Heart left ventricle (tissue), 16 donors: ENCODE measurements around the gene B9D2. TPM values are rescaled to one million over a fixed set of nuclear protein-coding genes. Genes with fewer than 3 reads are reported as not detected.

Source experiments
- ATAC-seq, 4 donors: fragments of 200-7000 bp; cut with Tn5 transposase; one replicate each; pipeline ENCODE4 v1.9.1; 2020 to 2022; ENCODE audit warnings: moderate library complexity in 4 of 4, mild to moderate bottlenecking in 3 of 4, moderate number of reproducible peaks in 1 of 4
- DNase-seq, 5 donors: peaks; one replicate each; pipeline ENCODE4 v3.0.0-alpha.2; 2020
- H3K27ac ChIP-seq, 12 donors: fragments of 200-600 bp; sonication (generic) in 4 of 12; one replicate each; pipeline versions ENCODE4 v1.5.0 to v1.8.0; 2016 to 2022; ENCODE audit warnings: mild to moderate bottlenecking in 2 of 12
- H3K27me3 ChIP-seq, 9 donors: fragments of 200-600 bp; sonication (generic) in 2 of 9; one replicate each; pipeline versions ENCODE4 v1.5.1 to v1.8.0; 2016 to 2022; ENCODE audit warnings: mild to moderate bottlenecking in 3 of 9
- H3K36me3 ChIP-seq, 9 donors: fragments of 200-600 bp; sonication (generic) in 2 of 9; one replicate each; pipeline versions ENCODE4 v1.5.0 to v1.8.0; 2018 to 2022; ENCODE audit warnings: mild to moderate bottlenecking in 2 of 9
- H3K4me1 ChIP-seq, 12 donors: fragments of 200-600 bp; sonication (generic) in 4 of 12; one replicate each; pipeline versions ENCODE4 v1.5.0 to v1.8.0; 2016 to 2022; ENCODE audit warnings: mild to moderate bottlenecking in 3 of 12
- H3K4me3 ChIP-seq, 12 donors: fragments of 200-600 bp; sonication (generic) in 4 of 12; one replicate each; pipeline versions ENCODE4 v1.5.0 to v1.8.0; 2017 to 2022; ENCODE audit warnings: mild to moderate bottlenecking in 9 of 12, moderate library complexity in 4 of 12
- H3K9me3 ChIP-seq, 12 donors: fragments of 200-600 bp; sonication (generic) in 4 of 12; one replicate each; pipeline versions ENCODE4 v1.5.0 to v1.8.0; 2016 to 2022; ENCODE audit warnings: mild to moderate bottlenecking in 1 of 12
- CTCF ChIP-seq, 12 donors: fragments of 200-600 bp; sonication (generic) in 4 of 12; IDR thresholded peaks; one replicate each; pipeline versions ENCODE4 v1.5.0 to v1.8.0; 2018 to 2022; ENCODE audit warnings: antibody characterized with exemption in 12 of 12, mild to moderate bottlenecking in 5 of 12
- POLR2A ChIP-seq, 2 donors: fragments of 450-650 bp; IDR thresholded peaks; one replicate each; pipeline ENCODE4 v1.6.1; 2017; ENCODE audit warnings: antibody characterized with exemption in 2 of 2, mild to moderate bottlenecking in 2 of 2, moderate library complexity in 2 of 2
- WGBS, 4 donors: extraction: QIAGEN DNeasy Blood & Tissue Kit in 2 of 4; methylation state at CpG; one replicate each; pipeline versions ENCODE4 v1.1.5 to v1.1.7; 2013 to 2018; 5-methylcytosine and 5-hydroxymethylcytosine counted together
- intact Hi-C, 10 donors: fragments of 100-400 bp; cut with DNase I; formaldehyde crosslinking; loops; one replicate each; pipeline versions ENCODE4 v1.11.1 to v1.14.2; 2022
- polyA plus RNA-seq, 2 donors: library from polyadenylated mRNA; stranded (reverse); fragments of 200-250 nt; gene quantifications; one replicate each; pipeline ENCODE4 v1.2.3, GENCODE V29; 2013
- total RNA-seq, 9 donors: library from RNA; depleted of rRNA in 2 of 9; stranded (reverse); fragments of >200 nt in 2 of 9; fragmentation: NEBNext Ultra II Directional in 3 of 9; extraction: Animal tissue kit (Norgen Biotek cat#: 25700) in 3 of 9; gene quantifications; one replicate each; pipeline versions ENCODE4 v1.1.0 to v1.2.4, GENCODE V29; 2016 to 2023
- donor health status: ischemic (EF 13 %, LVEDD 7.1; RV severe dilation, severe dysfunction).
- donor health status: healthy with polysubstance abuse.
- donor health status: DM: no; HTN: yes; CAD: no.
- donor health status: DM: no; HTN: no; CAD: no.
- donor health status: ischemic (EF 25% LVEDD 6.9; RV normal size, moderate dysfunction).
- donor health status: ischemic (EF 25% LVEDD 5.7; RV mildly dilated, moderate dysfunction).
- donor health status: healthy.
- donor health status: DM: yes; HTN: yes; CAD: no.
- donor health status: ischemic (EF 35%, LVEDD 5.7; RV mildly dilated, moderate dysfunction).
- donor health status: nonischemic (EF 11% LVEDD 7.7; RV severe dilation, severe dysfunction).
- donor health status: DM: yes; HTN: yes; CAD: no.
- donor health status: PGD.
- donor health status: ischemic (EF 29% LVEDD 5.4; RV normal size, mild dysfunction).
- donor health status: nonischemic (EF 23%, LVEDD 6.1; RV moderate dilation, normal function).

B9D2 gene
- total and polyA plus RNA-seq, 11 donors = 1.9 to 14.6 (median 3.3) TPM

DNA sequence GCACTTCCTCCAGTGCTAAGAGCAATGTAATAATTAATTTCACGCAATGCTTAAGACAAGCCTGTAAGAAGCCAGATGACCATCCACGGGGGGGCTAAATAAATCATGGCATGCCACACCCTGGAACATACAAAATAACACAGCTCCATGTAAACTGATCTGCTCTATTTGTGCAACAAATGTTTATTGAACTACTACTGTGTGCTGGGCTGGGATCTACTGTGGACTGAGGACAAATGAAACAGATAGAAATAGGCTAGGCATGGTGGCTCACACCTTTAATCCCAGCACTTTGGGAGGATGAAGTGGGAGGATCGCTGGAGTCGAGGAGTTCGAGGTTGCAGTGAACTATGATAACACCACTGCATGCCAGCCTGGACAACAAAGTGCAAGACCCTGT is 31.5 kb downstream of the B9D2 start:
- Histone ChIP-seq H3K4me1 (peaks cover 0 to 72% (median 17%) of the 10 kb centered on the region in 12 donors), H3K9me3 (no peaks in the 10 kb centered on the region), H3K4me3 (no peak overlapping the region), H3K27ac (no peak overlapping the region), H3K27me3 (no peaks in the 10 kb centered on the region), H3K36me3 (peaks cover 0 to 79% (median 24%) of the 10 kb centered on the region in 9 donors)
- intact Hi-C loops = no loop called here
- WGBS, 4 donors = 92 to 96% (median 95%) methylated on average over 5 of the region's 5 CpGs
- ATAC-seq (no peak), DNase-seq (no peak)
- TF ChIP-seq POLR2A (IDR thresholded peaks at IDR 0.05) = no peak
- TF ChIP-seq CTCF (IDR thresholded peaks at IDR 0.05) = no peak

DNA sequence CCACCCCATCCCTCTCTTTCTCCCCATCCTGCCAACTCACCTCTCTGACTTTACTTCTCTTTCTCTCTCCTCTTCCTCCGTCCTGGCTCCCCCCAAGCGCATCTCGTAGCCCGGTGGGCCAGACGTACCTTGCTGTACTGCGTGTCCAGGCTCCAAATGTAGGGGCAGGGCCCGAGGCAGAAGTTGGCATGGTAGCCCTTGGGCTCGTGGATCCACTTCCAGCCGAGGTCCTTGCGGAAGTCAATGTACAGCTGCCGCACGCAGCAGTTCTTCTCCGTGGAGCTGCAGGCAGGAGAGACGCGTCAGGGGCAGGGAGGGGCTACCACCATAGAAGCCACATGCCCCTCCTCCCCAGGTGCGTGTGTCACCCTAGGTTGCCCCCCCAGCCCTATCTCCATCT is 31.9 kb downstream of the B9D2 start:
- no peaks in the 10 kb centered on the region for H3K9me3 ChIP-seq
- intact Hi-C loops = no loop called here
- H3K36me3 ChIP-seq = peaks cover 0 to 74% (median 21%) of the 10 kb centered on the region in 9 donors
- H3K4me3 ChIP-seq = no peak overlapping the region
- WGBS, 4 donors = 92 to 95% (median 93%) methylated on average over 14 to 16 of the region's 16 CpGs
- ATAC-seq = no peak
- TF ChIP-seq POLR2A (IDR thresholded peaks at IDR 0.05) (no peak), CTCF (IDR thresholded peaks at IDR 0.05) (no peak)
- no peak overlapping the region for H3K27ac ChIP-seq
- H3K4me1 ChIP-seq = peaks cover 0 to 76% (median 22%) of the 10 kb centered on the region in 12 donors
- no peaks in the 10 kb centered on the region for H3K27me3 ChIP-seq
- no peak for DNase-seq

DNA sequence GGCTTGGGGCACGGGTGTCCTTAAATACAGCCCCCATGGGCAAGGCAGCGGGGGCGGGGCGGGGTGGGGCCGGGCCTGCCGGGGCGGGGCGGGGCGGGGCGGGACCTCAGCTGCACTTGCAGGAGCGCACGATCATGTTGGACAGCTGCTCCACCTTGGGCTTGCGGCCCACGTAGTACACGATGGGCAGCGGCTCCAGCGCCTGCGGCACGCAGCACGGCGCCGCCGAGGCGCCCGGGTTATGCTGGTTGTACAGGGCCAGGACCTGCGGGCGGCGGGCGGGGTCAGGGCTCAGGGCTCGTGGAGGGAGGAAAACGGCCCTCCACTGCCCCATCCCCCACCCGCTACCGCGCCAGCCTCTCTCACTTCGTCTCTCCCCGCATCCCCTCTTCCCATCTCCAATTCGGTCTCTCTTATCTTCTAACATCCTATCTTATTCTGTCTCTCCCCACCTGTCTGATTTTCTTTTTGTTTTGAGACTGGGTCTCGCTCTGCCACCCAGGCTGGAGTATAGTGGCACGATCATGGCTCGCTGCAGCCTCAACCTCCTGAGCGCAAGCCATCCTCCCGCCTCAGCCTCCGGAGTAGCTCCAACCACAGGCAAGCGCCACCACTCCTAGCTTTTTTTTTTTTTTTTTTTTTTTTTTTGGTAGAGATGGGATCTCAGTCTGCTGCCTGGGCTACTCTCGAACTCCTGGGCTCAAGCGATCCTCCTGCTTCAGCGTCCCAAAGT is 32.8 kb downstream of the B9D2 start:
- DNase-seq (no peak), ATAC-seq (no peak)
- Histone ChIP-seq H3K4me3 (no peak overlapping the region), H3K9me3 (no peaks in the 10 kb centered on the region), H3K27me3 (no peaks in the 10 kb centered on the region), H3K27ac (no peak overlapping the region), H3K4me1 (peaks cover 0 to 85% (median 31%) of the 10 kb centered on the region in 12 donors), H3K36me3 (peaks cover 0 to 65% (median 19%) of the 10 kb centered on the region in 9 donors)
- 61 to 74% (median 70%) methylated on average over 35 to 47 of the region's 47 CpGs for WGBS, 4 donors
- no peak for TF ChIP-seq CTCF (IDR thresholded peaks at IDR 0.05)
- TF ChIP-seq POLR2A (IDR thresholded peaks at IDR 0.05) = no peak
- intact Hi-C loops = no loop called here

GRCh38 chr19:41330481-41330880 is 33.5 kb downstream of the B9D2 start:
- ATAC-seq = no peak
- H3K27me3 ChIP-seq = no peaks in the 10 kb centered on the region
- 79 to 88% (median 85%) methylated on average over 4 of the region's 4 CpGs for WGBS, 4 donors
- H3K4me1 ChIP-seq = peaks cover 0 to 89% (median 36%) of the 10 kb centered on the region in 12 donors
- H3K4me3 ChIP-seq = no peak overlapping the region
- intact Hi-C loops = no loop called here
- DNase-seq = no peak
- TF ChIP-seq CTCF (IDR thresholded peaks at IDR 0.05) (no peak), POLR2A (IDR thresholded peaks at IDR 0.05) (no peak)
- H3K9me3 ChIP-seq = no peaks in the 10 kb centered on the region
- H3K27ac ChIP-seq = peak overlapping the region in 1 of 12 donors; percentile 17
- peaks cover 0 to 59% (median 15%) of the 10 kb centered on the region in 9 donors for H3K36me3 ChIP-seq
